Calu3 (cell line): Measurements from ENCODE around the gene RAB36. TPM values are rescaled to one million over a fixed set of nuclear protein-coding genes. Genes with fewer than 3 reads are reported as not detected.
"Not testable (repeated sequence)": the region's sequence is repeated elsewhere in the genome, so short reads cannot be mapped to it uniquely, and the experiment has no call there.

Source experiments
- BruUV-seq: library from RNA; stranded (reverse); fragments of 400-500 nt; replicated peaks from 2 replicates; lab custom pipeline; 2021; lab: Mats Ljungman, UMichigan
- CTCF ChIA-PET: fragments of 300-600 bp; sonication (Branson Sonifier 250); formaldehyde crosslinking; loops from one replicate; lab custom pipeline; 2022; ENCODE audit warnings: antibody characterized with exemption; lab: Charles Lee
- DNase-seq: peaks from one replicate; pipeline ENCODE4 v3.0.0; 2022
- H3K27ac Mint-ChIP-seq: one replicate; pipeline ENCODE4 v1.8.0; 2022; ENCODE audit warnings: mixed read lengths; ENCODE audit not compliant: unreplicated experiment
- H3K27me3 Mint-ChIP-seq: one replicate; pipeline ENCODE4 v1.8.0; 2022; ENCODE audit warnings: mixed read lengths; ENCODE audit not compliant: unreplicated experiment
- H3K36me3 Mint-ChIP-seq: one replicate; pipeline ENCODE4 v1.8.0; 2022; ENCODE audit warnings: mild to moderate bottlenecking, moderate library complexity, mixed read lengths; ENCODE audit not compliant: insufficient read depth, unreplicated experiment
- H3K4me1 Mint-ChIP-seq: one replicate; pipeline ENCODE4 v1.8.0; 2022; ENCODE audit warnings: mild to moderate bottlenecking, low read depth, mixed read lengths; ENCODE audit not compliant: unreplicated experiment
- H3K4me3 Mint-ChIP-seq: one replicate; pipeline ENCODE4 v1.8.0; 2022; ENCODE audit warnings: mild to moderate bottlenecking, low read depth, moderate library complexity, mixed read lengths; ENCODE audit not compliant: unreplicated experiment
- H3K9me3 Mint-ChIP-seq: one replicate; pipeline ENCODE4 v1.8.0; 2022; ENCODE audit warnings: low read depth, mixed read lengths; ENCODE audit not compliant: unreplicated experiment
- intact Hi-C: fragments of 100-400 bp; cut with micrococcal nuclease; formaldehyde crosslinking; loops from one replicate; pipeline ENCODE4 v1.10.0; 2022; ENCODE audit not compliant: unreplicated experiment
- total RNA-seq: library from RNA; stranded (reverse); gene quantifications from 2 replicates; pipeline ENCODE4 v1.2.3, GENCODE V29; 2022
- TF ChIP-seq, protein P1 (sequence below): fragments of 200-600 bp; IDR thresholded peaks from one replicate; pipeline ENCODE4 v1.8.0; 2022; ENCODE audit warnings: antibody characterized with exemption; ENCODE audit not compliant: unreplicated experiment

RAB36 gene
- total RNA-seq, 1 experiment from 2014 or later, result 2.1 TPM

DNA sequence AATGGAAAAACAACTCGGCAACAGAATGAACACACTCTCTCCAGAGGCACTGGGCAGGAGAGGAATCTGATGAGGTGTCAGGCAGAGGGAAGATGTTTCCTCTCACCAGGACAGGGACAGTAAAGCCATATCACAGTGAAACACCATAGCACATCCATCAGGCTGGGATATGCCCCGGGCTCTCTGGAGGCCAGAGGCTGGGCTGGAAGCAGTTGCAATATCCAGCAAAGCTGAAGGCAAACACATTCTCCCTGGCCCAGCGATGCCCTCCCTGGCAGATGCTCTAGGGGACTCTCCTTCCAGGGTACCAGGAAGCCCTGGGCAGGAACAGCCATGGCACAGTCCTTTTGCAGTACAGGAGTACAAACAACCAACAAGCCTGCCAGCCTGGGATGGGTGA is 14.6 kb upstream of the RAB36 start:
- H3K27me3 Mint-ChIP-seq, result peaks cover 14% of the 10 kb centered on the region
- no peaks in the 10 kb centered on the region for H3K36me3 Mint-ChIP-seq
- BruUV-seq, result no TSS peak
- no peak overlapping the region for H3K4me3 Mint-ChIP-seq
- no peaks in the 10 kb centered on the region for H3K9me3 Mint-ChIP-seq
- intact Hi-C loops, result no loop called here
- CTCF ChIA-PET, result interaction anchor here (0.6 to 2.8 kb wide), 2 partner anchors 171 to 439 kb away, joined by 3 to 11 read pairs; no protein-coding TSS in a partner anchor
- H3K27ac Mint-ChIP-seq, result no peak overlapping the region
- H3K4me1 Mint-ChIP-seq, result no peaks in the 10 kb centered on the region
- no peak for DNase-seq
- TF ChIP-seq, protein P1, sequence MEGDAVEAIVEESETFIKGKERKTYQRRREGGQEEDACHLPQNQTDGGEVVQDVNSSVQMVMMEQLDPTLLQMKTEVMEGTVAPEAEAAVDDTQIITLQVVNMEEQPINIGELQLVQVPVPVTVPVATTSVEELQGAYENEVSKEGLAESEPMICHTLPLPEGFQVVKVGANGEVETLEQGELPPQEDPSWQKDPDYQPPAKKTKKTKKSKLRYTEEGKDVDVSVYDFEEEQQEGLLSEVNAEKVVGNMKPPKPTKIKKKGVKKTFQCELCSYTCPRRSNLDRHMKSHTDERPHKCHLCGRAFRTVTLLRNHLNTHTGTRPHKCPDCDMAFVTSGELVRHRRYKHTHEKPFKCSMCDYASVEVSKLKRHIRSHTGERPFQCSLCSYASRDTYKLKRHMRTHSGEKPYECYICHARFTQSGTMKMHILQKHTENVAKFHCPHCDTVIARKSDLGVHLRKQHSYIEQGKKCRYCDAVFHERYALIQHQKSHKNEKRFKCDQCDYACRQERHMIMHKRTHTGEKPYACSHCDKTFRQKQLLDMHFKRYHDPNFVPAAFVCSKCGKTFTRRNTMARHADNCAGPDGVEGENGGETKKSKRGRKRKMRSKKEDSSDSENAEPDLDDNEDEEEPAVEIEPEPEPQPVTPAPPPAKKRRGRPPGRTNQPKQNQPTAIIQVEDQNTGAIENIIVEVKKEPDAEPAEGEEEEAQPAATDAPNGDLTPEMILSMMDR, result no peak

DNA sequence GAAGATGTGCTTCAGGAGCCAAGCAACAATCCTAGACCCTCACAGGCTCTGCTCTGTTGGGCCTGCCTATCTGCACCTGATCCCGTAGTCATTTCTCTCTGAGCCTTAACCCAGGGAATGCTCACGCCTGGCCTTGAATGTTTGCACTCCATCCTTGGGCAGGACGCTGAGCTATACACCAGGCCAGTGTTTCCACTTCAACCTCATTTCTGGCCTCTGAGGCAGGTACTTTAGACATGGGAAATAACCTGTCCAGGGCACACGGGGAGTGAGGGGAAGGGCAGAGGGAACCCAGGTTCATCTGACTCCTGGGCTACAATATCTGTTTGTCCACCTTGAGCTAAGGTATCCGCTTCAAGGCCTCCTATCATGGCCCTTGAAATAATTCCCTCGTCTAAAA is 13.3 kb upstream of the RAB36 start:
- TF ChIP-seq, protein P1, result no peak
- no peak for DNase-seq
- intact Hi-C loops, result no loop called here
- no TSS peak for BruUV-seq
- H3K4me3 Mint-ChIP-seq, result no peak overlapping the region
- no peaks in the 10 kb centered on the region for H3K9me3 Mint-ChIP-seq
- no peaks in the 10 kb centered on the region for H3K4me1 Mint-ChIP-seq
- no peaks in the 10 kb centered on the region for H3K36me3 Mint-ChIP-seq
- CTCF ChIA-PET, result interaction anchor here (2.8 kb wide), 1 partner anchor 173 kb away, joined by 11 read pairs; no protein-coding TSS in a partner anchor
- H3K27me3 Mint-ChIP-seq, result peaks cover 14% of the 10 kb centered on the region
- no peak overlapping the region for H3K27ac Mint-ChIP-seq

DNA sequence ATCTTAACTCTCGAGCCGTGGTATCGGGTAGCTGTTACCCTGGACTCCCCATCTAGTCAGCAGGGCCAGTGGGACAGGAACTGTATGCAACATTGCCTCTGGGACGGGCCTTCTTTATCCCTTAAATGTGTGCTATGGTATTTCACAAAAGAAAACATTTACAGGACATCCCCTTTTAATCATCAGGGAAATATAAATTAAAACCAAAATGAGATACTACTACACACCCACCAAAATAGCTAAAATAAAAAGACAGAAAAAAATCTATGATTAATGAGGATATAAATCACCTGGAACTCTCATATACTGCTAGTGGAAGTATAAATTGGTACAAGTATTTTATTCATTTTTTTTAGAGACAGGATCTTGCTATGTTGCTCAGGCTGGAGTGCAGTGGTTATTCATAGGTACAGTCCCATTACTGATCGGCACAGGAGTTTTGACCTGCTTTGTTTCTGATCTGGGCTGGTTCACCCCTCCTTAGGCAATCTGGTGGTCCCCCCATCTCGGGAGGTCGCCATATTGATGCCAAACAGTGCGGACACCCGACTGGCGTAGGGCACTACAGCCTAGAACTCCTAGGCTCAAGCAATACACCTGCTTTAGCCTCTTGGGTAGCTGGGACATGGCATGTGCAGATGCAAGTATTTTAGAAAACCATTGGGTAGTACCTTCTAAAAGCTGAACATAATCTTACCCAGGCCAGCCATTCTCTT is 12.7 kb upstream of the RAB36 start:
- no peak for DNase-seq
- TF ChIP-seq, protein P1, result no peak
- Mint-ChIP-seq H3K27me3 (peaks cover 14% of the 10 kb centered on the region), H3K27ac (no peak overlapping the region), H3K4me1 (no peaks in the 10 kb centered on the region), H3K9me3 (no peaks in the 10 kb centered on the region), H3K4me3 (no peak overlapping the region), H3K36me3 (no peaks in the 10 kb centered on the region)
- intact Hi-C loops, result no loop called here
- no TSS peak for BruUV-seq
- CTCF ChIA-PET, result interaction anchor here (0.6 to 2.8 kb wide), 2 partner anchors 10 to 173 kb away, joined by 5 to 11 read pairs; partner anchors contain the start of gene RSPH14

DNA sequence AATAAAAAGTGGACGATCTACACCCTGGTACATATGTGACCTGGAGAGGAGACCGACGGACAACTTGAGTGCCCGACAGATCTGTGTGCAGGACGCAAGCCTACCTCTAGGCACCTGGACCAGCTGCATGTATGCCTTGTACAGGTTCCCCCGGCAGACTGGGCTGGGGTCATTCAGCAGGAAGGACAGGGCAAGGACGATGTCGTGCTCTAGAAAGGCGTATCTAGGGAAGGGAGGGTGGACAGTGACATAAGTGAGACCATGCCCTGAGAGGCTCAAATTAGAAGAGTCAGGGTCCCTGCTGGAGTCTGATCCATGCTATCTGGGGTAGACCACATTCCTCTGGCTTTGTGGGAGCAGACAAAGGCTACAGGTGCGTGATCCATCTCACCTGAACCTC is 11.4 kb upstream of the RAB36 start:
- TF ChIP-seq, protein P1, result no peak

DNA sequence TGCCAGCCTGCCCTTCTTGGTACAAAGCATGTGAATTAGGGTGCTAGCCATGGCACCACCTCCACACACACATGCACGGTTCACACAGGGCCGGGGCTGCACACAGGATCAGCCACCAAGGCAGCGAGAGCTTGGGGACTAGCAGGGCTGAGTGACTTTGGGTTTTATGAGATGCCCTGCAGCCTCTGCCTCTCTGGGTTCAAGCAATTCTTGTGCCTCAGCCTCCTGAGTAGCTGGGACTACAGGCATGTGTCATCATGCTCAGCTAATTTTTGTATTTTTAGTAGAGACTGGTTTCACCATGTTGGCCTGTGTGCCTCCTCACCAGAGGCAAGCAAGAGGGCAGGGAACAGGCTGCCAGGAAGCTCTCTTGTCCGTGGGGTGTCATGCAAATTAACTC is 8.3 kb upstream of the RAB36 start:
- H3K36me3 Mint-ChIP-seq, CTCF ChIA-PET, intact Hi-C loops, H3K27me3 Mint-ChIP-seq, BruUV-seq, H3K9me3 Mint-ChIP-seq, DNase-seq, H3K27ac Mint-ChIP-seq, H3K4me3 Mint-ChIP-seq: not testable (repeated sequence)
- peaks cover 14% of the 10 kb centered on the region for H3K4me1 Mint-ChIP-seq

More for the DNA sequence above, 11.4 kb upstream of the RAB36 start:
- no TSS peak for BruUV-seq
- CTCF ChIA-PET, result interaction anchor here (1.1 kb wide), 1 partner anchor 29 kb away, joined by 5 read pairs; no protein-coding TSS in a partner anchor
- H3K4me1 Mint-ChIP-seq, result peaks cover 5% of the 10 kb centered on the region
- H3K27ac Mint-ChIP-seq, result no peak overlapping the region
- no peak for DNase-seq
- peaks cover 14% of the 10 kb centered on the region for H3K27me3 Mint-ChIP-seq
- H3K9me3 Mint-ChIP-seq, result no peaks in the 10 kb centered on the region
- intact Hi-C loops, result no loop called here
- H3K4me3 Mint-ChIP-seq, result no peak overlapping the region
- H3K36me3 Mint-ChIP-seq, result no peaks in the 10 kb centered on the region
